ENCODE results near the gene ZNF335. TPM values are rescaled to one million over a fixed set of nuclear protein-coding genes. Genes with fewer than 3 reads are reported as not detected.

ZNF335 gene
- total RNA-seq, 3 donors from 2014 or later = 12.6 to 25.9 (median 20.6) TPM

- H3K36me3 ChIP-seq = peaks cover 10% of the 10 kb centered on the region
- H3K27ac ChIP-seq = peak overlapping the region; percentile 14 to 44
- peak in 2 of 3 donors; percentile 11 to 41 for TF ChIP-seq CTCF (IDR thresholded peaks at IDR 0.05)
- no peak for TF ChIP-seq POLR2AphosphoS5 (IDR thresholded peaks at IDR 0.05)
- no peak for TF ChIP-seq POLR2A (IDR thresholded peaks at IDR 0.05)
- intact Hi-C loops (cut with DNase I; ENCODE audit: low total_unique reads) = no loop called here
- no peaks in the 10 kb centered on the region for H3K9me3 ChIP-seq
- H3K4me1 ChIP-seq = no peaks in the 10 kb centered on the region
- H3K27me3 ChIP-seq = no peaks in the 10 kb centered on the region
- peak overlapping the region in 2 of 3 donors; percentile 94 to 99 for H3K4me3 ChIP-seq
- DNase-seq (ENCODE audit: low spot score in 2 of 2) = peak in 1 of 2 donors; percentile 46
Observed at GRCh38 chr20:45969712-45970634, 2.0 kb downstream of the ZNF335 start.

GRCh38 chr20:45968801-45969711, 2.9 kb downstream of the ZNF335 start:
- no peaks in the 10 kb centered on the region for H3K4me1 ChIP-seq
- H3K27me3 ChIP-seq = no peaks in the 10 kb centered on the region
- intact Hi-C loops (cut with DNase I; ENCODE audit: low total_unique reads) = no loop called here
- DNase-seq (ENCODE audit: low spot score in 2 of 2) = peak in 1 of 2 donors; percentile 40
- peak overlapping the region in 1 of 3 donors; percentile 99 for H3K4me3 ChIP-seq
- H3K9me3 ChIP-seq = no peaks in the 10 kb centered on the region
- H3K36me3 ChIP-seq = peaks cover 10% of the 10 kb centered on the region
- H3K27ac ChIP-seq = peak overlapping the region in 1 of 2 donors; percentile 44
- TF ChIP-seq CTCF (IDR thresholded peaks at IDR 0.05) = no peak
- no peak for TF ChIP-seq POLR2AphosphoS5 (IDR thresholded peaks at IDR 0.05)
- TF ChIP-seq POLR2A (IDR thresholded peaks at IDR 0.05) = no peak

GRCh38 chr20:45968081-45968671, 3.8 kb downstream of the ZNF335 start:
- H3K27me3 ChIP-seq = no peaks in the 10 kb centered on the region
- no peaks in the 10 kb centered on the region for H3K4me1 ChIP-seq
- H3K9me3 ChIP-seq = no peaks in the 10 kb centered on the region
- H3K36me3 ChIP-seq = peaks cover 10% of the 10 kb centered on the region
- TF ChIP-seq CTCF (IDR thresholded peaks at IDR 0.05) = no peak
- no peak for TF ChIP-seq POLR2A (IDR thresholded peaks at IDR 0.05)
- TF ChIP-seq POLR2AphosphoS5 (IDR thresholded peaks at IDR 0.05) = no peak
- intact Hi-C loops (cut with DNase I; ENCODE audit: low total_unique reads) = no loop called here
- DNase-seq (ENCODE audit: low spot score in 2 of 2) = peak in 1 of 2 donors; percentile 30
- H3K4me3 ChIP-seq = no peak overlapping the region
- no peak overlapping the region for H3K27ac ChIP-seq

- peak in 1 of 2 donors; percentile 43 for DNase-seq (ENCODE audit: low spot score in 2 of 2)
- TF ChIP-seq POLR2AphosphoS5 (IDR thresholded peaks at IDR 0.05) (no peak), CTCF (IDR thresholded peaks at IDR 0.05) (no peak), POLR2A (IDR thresholded peaks at IDR 0.05) (no peak)
- intact Hi-C loops (cut with DNase I; ENCODE audit: low total_unique reads) = no loop called here
- H3K27me3 ChIP-seq = no peaks in the 10 kb centered on the region
- no peak overlapping the region for H3K4me3 ChIP-seq
- H3K9me3 ChIP-seq = no peaks in the 10 kb centered on the region
- H3K36me3 ChIP-seq = peaks cover 10% of the 10 kb centered on the region
- no peak overlapping the region for H3K27ac ChIP-seq
- H3K4me1 ChIP-seq = no peaks in the 10 kb centered on the region
Observed at GRCh38 chr20:45967551-45968080, 4.4 kb downstream of the ZNF335 start.

Measured in breast epithelium (tissue), 4 donors.